A172 (cell line): ENCODE data around the gene LPCAT1. TPM values are rescaled to one million over a fixed set of nuclear protein-coding genes. Genes with fewer than 3 reads are reported as not detected.
"Not testable (repeated sequence)": the region's sequence is repeated elsewhere in the genome, so short reads cannot be mapped to it uniquely, and the experiment has no call there.

Experiments
- DNase-seq: peaks from one replicate; pipeline ENCODE4 v3.0.0-alpha.2; 2015; ENCODE audit warnings: low spot score
- total RNA-seq: library from RNA; depleted of rRNA; stranded (reverse); fragments of >200 nt; shearing (Covaris generic); gene quantifications from 2 replicates; pipeline ENCODE4 v1.2.3, GENCODE V29; 2014

The LPCAT1 gene
- total RNA-seq, 1 experiment from 2014 or later, result 97.1 TPM

DNA sequence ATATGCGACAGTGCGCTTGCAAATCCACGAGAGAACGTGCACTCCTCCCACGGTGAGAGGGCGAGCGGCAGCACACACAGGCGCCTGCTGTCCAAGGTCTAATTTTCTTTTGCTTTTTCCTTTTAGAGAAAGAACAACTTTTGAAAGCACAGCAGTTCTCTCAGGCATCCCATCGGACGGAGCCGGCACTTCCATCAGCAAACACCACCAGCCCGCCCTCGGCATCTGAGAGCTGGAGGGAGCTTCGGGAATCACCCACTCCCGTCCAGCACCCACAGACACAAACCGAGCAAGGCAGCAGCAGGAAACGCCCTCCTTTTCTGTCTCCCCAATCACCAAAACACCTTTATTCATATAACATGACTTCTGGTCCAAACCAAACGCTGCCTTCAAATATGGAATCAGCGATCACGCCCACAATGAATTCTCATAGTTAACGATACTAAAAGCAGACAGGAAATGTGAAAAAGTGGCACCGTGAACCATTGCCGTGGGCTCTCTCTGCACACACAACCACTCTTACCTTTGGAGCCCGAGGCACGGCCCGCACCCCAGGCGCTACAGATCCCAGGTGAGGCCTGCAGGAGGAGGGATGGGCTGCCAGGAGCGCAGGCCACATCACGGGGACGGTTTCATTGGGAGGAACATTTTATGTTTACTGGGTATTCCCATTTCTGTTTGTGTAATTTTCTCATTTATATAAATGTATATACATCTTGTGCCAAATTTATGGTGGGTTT, 14.2 kb downstream of the LPCAT1 start:
- DNase-seq, result no peak

GRCh38 chr5:1508659-1509290, 15.0 kb downstream of the LPCAT1 start:
- no peak for DNase-seq

GRCh38 chr5:1507961-1508658, 15.7 kb downstream of the LPCAT1 start:
- no peak for DNase-seq

DNA sequence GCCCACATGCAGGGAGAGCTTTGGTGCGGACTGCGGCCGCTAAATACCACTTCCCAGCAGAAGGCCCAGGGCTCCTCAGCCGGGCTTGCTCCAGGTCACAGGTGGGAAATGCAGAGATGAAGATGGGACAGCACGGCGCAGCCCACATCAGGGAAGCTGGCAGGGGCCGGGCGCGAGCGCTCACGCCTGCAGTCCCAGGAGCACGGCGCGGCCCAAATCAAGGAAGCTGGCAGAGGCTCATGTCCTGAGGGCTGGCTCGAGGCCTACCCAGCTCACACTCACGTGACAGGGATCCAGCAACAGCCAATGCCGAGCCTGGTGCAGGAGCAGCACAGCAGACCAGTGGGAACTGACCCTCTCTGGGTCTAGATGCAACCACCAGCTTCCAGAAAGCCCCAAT, 16.3 kb downstream of the LPCAT1 start:
- no peak for DNase-seq

GRCh38 chr5:1507014-1507375, 16.8 kb downstream of the LPCAT1 start:
- no peak for DNase-seq

DNA sequence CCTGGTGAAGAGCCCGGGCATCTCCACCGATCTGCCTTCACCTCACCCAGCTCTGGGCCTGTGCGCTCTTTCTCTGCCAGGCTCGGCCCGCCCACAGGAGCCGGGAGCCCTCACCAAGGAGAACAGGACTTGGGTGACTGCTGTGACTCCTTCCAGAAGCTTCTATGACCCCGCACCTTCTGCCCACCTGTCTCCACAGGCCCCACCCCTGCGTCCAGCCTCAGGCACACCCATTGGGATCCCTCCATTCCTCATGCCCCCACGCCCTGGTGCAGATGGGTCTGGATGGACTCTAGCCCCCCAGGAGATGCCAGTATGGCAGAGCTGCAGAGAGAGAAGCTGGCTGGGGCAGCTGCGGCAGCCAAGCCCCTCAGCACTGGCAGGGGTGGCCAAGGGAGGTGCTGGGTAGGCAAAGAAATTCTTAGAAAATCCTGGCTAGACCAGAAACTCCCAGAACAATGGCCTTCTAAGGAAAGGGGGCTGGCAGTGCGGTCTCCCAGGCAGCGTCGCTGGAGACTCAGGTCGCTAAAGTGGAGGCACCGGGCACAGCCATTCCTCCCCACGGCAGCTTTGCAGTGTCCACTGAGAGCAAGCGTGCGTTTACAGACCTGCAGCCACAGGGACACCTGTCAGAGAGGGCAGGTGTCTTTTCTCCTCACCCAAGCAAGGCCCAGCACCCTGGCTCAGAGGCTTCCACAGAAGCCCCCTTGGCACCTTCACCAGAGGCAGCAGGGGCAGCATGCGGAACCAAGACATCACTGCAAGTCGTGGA, 17.3 kb downstream of the LPCAT1 start:
- DNase-seq, result no peak

- no peak for DNase-seq
Observed at GRCh38 chr5:1505506-1506241, 18.1 kb downstream of the LPCAT1 start.

GRCh38 chr5:1505089-1505488, 18.7 kb downstream of the LPCAT1 start:
- not testable (repeated sequence) for DNase-seq

DNA sequence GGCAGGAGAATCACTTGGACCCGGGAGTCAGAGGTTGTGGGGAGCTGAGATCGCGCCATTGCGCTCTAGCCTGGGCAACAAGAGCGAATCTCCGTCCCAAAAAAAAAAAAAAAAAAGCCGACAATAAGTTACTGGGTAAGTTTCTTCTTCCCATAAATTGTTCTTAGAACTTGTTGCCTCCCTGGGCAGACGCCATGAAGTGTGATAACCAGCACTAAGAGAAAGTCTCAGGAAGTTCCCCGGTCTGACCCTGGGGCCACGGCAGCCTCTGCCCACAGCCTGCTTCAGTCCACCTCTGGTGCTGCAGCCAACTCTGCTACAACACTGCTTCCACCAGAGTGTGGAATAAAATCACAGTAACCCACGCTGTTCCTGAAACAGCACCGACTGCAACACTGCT, 19.1 kb downstream of the LPCAT1 start:
- DNase-seq, result no peak

- DNase-seq, result no peak
Observed at GRCh38 chr5:1504069-1504595, 19.6 kb downstream of the LPCAT1 start.

DNA sequence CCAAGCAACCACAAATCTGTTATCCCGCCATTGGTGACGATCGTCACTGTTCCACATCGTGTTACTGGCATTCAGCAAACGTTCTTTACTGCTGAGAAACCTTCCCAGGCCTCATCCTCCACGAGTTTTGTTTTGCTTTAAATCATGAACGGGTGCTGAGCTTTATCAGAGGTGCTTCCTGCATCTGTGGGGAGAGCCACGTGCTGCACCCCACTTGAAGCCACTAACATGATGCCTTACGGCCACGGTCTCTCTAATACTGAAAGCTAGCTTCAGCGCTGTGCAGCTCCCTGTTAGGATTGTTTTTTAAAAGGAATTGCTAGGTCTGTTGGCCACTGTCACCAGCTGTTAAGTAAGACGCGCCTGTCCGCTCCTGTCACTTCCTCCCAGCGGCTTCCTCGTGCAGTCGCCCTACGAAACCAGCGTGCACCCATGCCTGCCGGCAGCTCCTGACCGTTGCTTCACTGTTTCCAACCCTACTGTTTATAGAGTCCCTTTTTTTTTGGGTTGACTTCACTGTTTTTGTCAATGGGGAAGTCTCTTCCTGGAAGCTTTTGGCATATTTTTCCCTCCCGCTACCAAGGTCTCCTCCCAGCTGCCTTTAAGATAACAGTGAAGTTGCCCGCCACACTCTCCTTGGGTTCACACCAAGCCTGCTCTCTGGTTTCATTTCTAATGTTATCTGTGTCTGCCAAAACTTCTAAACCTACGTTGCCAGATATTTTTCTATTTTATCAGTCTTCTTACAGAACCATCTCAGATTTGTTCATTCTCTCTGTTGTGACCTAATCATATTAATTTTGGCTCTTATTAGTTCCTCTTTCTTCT, 20.3 kb downstream of the LPCAT1 start:
- no peak for DNase-seq

- DNase-seq, result no peak
Observed at GRCh38 chr5:1502737-1503120, 21.0 kb downstream of the LPCAT1 start.

- DNase-seq, result no peak
Observed at GRCh38 chr5:1502046-1502736, 21.6 kb downstream of the LPCAT1 start.

DNA sequence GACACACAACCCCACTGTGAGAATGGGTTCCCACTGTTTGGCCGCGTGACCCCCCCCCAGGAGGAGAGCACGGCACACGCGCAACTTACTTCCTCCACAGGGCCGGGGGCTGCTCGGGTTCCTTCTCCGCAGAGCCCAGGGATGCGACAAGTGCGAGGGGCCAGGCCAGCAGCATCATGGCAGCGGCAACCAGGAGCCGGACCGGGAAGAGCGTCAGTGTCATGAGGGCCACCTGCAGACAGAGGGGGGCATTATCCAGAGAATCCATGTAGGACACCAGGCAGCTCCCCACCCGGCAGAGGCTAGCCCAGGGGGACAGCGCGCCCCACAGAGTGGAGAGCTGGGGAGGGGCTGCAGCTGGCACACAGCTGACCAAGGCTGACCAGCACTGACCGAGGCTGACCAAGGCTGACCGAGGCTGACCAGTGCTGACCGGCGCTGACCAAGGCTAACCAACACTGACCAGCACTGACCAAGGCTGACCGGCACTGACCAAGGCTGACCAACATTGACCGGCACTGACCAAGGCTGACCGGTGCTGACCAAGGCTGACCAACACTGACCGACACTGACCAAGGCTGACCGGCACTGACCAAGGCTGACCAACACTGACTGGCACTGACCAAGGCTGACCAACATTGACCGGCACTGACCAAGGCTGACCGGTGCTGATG, 22.3 kb downstream of the LPCAT1 start:
- DNase-seq, result no peak

DNA sequence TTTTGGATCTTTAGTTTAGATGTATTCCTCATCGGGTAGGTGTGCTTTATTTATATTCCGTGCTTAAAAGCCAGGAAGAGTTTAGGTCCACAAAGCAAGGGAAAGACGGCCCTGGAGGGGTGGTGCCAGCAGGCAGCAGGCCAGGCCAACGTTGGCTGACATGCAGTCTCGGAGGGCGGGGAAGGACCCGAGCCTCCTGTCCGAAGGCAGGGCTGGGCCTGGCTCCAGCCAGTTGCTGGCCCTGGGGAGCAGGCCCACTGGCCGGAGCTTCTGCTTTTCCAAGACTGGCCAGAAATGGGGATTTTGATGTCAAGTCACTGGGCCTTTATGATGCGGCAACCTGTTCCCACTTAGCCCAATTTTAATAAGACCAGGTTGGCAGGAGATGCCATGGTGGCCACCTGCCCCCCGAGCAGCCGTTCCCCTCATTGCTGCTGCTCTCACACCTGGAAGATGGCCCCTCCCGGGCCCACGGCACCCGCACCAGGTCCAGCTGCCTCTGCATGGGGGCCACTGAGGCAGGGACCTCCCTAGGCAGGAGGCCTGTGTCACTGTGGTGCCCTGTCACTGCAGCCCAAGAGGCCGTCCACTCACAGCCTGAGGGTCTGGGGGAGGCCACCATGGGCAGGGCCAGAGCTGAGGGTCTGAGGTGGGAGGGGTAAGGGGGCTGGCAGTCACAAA, 23.2 kb downstream of the LPCAT1 start:
- no peak for DNase-seq

DNA sequence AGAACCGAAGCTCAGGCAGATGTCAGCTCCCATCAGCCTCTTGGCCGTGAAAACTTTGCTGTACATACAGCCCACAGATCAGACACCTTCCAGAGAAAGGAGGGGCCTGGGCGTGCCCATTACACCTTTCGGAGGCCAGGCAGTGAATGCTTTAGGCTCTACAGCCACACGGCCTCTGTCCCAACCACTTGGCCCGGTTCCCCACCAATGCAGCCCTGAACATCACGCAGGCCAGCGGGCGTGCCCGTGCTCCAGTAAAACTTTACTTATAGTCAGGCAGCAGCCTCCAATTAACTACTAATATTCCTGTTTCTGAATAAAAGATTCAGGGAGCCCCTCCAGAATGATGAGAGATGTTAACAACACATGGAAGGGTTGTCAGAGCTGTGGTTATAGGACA, 23.9 kb downstream of the LPCAT1 start:
- no peak for DNase-seq

- DNase-seq, result no peak
Observed at GRCh38 chr5:1498623-1499416, 24.9 kb downstream of the LPCAT1 start.
